ENCODE results near the gene LPP. TPM values are rescaled to one million over a fixed set of nuclear protein-coding genes. Genes with fewer than 3 reads are reported as not detected.

Gene LPP
- total RNA-seq, 1 experiment from 2014 or later: 54.0 TPM

- Histone ChIP-seq H3K9ac (ENCODE audit: low read length) (no peak overlapping the region), H3K27me3 (ENCODE audit: insufficient read depth, low read length) (no peaks in the 10 kb centered on the region)
- CTCF ChIA-PET: no interaction called here
Observed at GRCh38 chr3:188416041-188416440, 262.1 kb downstream of the LPP start.

More at GRCh38 chr3:188416041-188416440, 262.1 kb downstream of the LPP start:
- Histone ChIP-seq H3K4me3 (replicated peaks in 1 of 2; ENCODE audit: low read depth in 1 of 2, low read length in 2 of 2) (no peak overlapping the region), H3K4me2 (ENCODE audit: low read length) (no peak overlapping the region), H4K20me1 (ENCODE audit: insufficient read depth) (no peaks in the 10 kb centered on the region), H3K9me2 (ENCODE audit: insufficient read depth) (no peaks in the 10 kb centered on the region), H2AFZ (ENCODE audit: low read depth, low read length, poor library complexity, severe bottlenecking) (no peak overlapping the region), H3K27ac (ENCODE audit: low read depth, low read length) (no peak overlapping the region), H3K9me3 (ENCODE audit: control insufficient read depth in 1 of 2, insufficient read depth in 1 of 2, low read depth in 1 of 2, low read length in 2 of 2) (no peaks in the 10 kb centered on the region), H3K36me3 (ENCODE audit: control insufficient read depth in 1 of 2, insufficient read depth in 2 of 2, low read length in 2 of 2) (no peaks in the 10 kb centered on the region), H3K79me2 (ENCODE audit: insufficient read depth, low read length) (no peaks in the 10 kb centered on the region), H3K4me1 (ENCODE audit: control insufficient read depth in 1 of 2, insufficient read depth in 2 of 2, low read length in 2 of 2) (peaks cover 0 to 2% of the 10 kb centered on the region in 2 experiments; a peak in 3 of 4 replicates)
- POLR2A ChIA-PET: no interaction called here
- RAD21 ChIA-PET (ENCODE audit: low non-redundant PET in 1 of 2, low total read pairs in 2 of 2, uncharacterized antibody in 2 of 2, unreplicated experiment in 2 of 2): no interaction called here
- no peak for DNase-seq (ENCODE audit: low read depth, low spot score)
- TF ChIP-seq TCF7L2 (IDR thresholded peaks at IDR 0.05; ENCODE audit: borderline replicate concordance, extremely low read depth, insufficient read depth, insufficient read length) (no peak), EGR1 (IDR thresholded peaks at IDR 0.05; ENCODE audit: low read depth) (no peak), POLR2AphosphoS5 (IDR thresholded peaks at IDR 0.05; ENCODE audit: low read depth, low read length) (no peak), SIN3A (IDR thresholded peaks at IDR 0.05; ENCODE audit: low read depth) (no peak), REST (IDR thresholded peaks at IDR 0.05; ENCODE audit: low read depth) (no peak), ZBTB33 (IDR thresholded peaks at IDR 0.05; ENCODE audit: extremely low read depth, insufficient replicate concordance, low read length) (no peak), POLR2A (IDR thresholded peaks at IDR 0.05; ENCODE audit: borderline replicate concordance, extremely low read depth, insufficient read depth, insufficient read length) (no peak), JUND (IDR thresholded peaks at IDR 0.05) (no peak), SRF (IDR thresholded peaks at IDR 0.05; ENCODE audit: low read depth) (no peak), CTCF (IDR thresholded peaks at IDR 0.05 in 2 of 3, conservative IDR thresholded peaks at IDR 0.05 in 1 of 3; ENCODE audit: borderline replicate concordance in 1 of 3, insufficient read depth in 1 of 3, low read depth in 2 of 3, low read length in 2 of 3) (no peak), MAX (IDR thresholded peaks at IDR 0.05) (no peak), SP1 (IDR thresholded peaks at IDR 0.05; ENCODE audit: low read depth) (no peak)
- intact Hi-C loops (cut with micrococcal nuclease): no loop called here
- BruUV-seq (replicated peaks): no TSS peak
- ATAC-seq: no peak
